Activated CD8-positive, alpha-beta memory T cell treated with anti-CD3 and anti-CD28 coated beads for 36 hours (primary cell): ENCODE data around the gene SUOX. TPM values are rescaled to one million over a fixed set of nuclear protein-coding genes. Genes with fewer than 3 reads are reported as not detected.

Source experiments
- CTCF ChIA-PET: fragments of 350-600 bp; sonication (Branson Sonifier 250); formaldehyde crosslinking; loops from one replicate; lab custom pipeline; 2021; ENCODE audit warnings: antibody characterized with exemption; lab: Charles Lee
- POLR2A ChIA-PET: fragments of 350-600 bp; sonication (Branson Sonifier 250); formaldehyde crosslinking; loops from one replicate; lab custom pipeline; 2021; ENCODE audit warnings: antibody characterized with exemption; lab: Charles Lee
- total RNA-seq, 2 experiments: library from RNA; stranded (reverse); gene quantifications; one replicate each; pipeline ENCODE4 v1.2.3, GENCODE V29; 2021

The SUOX gene
- 1 to 10 TPM; 2.7 TPM for total RNA-seq

DNA sequence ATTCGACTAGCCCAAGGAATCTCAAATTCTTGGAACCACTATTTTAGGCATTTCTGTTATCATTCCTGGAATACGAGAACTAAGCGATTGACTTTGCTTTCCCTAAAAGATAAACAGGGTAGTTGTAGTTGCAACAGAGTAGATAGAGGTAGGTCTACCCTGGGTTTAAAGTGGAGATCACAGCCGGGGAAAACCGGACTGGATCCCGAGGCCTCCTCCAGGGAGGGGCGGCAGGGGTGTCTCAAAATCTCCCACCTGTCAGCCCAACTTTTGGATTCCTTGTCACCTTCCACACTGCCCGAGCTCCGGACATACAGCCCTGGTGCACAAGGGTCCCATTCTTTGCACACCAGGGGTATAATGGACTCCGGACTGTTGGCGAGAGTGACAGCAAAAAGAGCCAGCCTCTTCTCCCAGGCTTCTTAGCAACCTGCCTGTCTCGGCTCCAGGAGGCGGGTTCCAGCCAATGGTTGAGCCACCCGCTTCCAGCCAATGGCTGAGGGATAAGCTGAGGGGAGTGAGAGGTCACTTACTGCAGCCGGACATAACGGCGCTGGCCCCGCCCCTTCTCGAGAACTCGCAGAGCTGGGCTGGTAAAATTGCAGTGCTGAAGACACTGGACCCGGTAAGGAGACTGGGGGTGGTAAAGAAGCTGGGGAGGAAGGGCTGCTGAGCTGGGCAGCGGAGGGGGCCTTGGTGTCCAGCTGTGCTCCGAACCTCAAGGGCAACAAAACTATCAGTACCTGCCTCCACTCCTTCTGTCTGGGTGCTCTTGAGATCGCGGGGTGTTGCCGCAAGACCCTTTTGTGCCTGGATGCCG is at the start of gene SUOX:
TSS of gene SUOX (plus strand) at position 562 of the 820 bp plus-strand sequence. CDS start 4,946 bp downstream, outside the sequence.
- CTCF ChIA-PET, result interaction anchor here (0.6 to 2.9 kb wide), 19 partner anchors 11 to 1672 kb away, joined by 3 to 25 read pairs (median 6); partner anchors contain the start of genes COPZ1, DNAJC14 and ZC3H10
- POLR2A ChIA-PET, result interaction anchor here (1.3 kb wide), 1 partner anchor 47 kb away, joined by 3 read pairs; no protein-coding TSS in a partner anchor

DNA sequence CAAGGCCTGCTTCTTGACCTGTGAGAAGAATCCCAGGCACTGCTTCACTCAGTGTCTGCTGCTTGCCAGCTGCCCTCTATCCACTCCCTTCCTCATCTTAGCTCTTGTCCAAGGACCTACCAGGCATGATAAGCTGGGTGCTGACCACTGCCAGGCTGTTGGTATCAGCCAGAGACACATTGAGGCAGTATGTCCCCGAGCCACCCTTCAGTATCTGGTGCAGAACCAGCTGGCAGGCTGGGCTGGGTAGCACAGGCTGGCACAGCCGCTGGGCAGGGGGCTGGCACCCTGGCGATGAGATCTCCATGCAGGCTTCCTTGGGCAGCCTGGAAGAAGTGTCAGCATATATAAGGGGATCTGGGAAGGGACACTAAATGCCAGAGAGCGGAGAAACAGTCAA is 41.7 kb upstream of the SUOX start:
- ChIA-PET CTCF (interaction anchor here (0.6 kb wide), 1 partner anchor 1574 kb away, joined by 3 read pairs; no protein-coding TSS in a partner anchor), POLR2A (interaction anchor here (0.8 to 1.1 kb wide), 2 partner anchors 11 to 13 kb away, joined by 3 read pairs; no protein-coding TSS in a partner anchor)

- POLR2A ChIA-PET, result interaction anchor here (0.8 to 3.2 kb wide), 3 partner anchors 12 to 18 kb away, joined by 3 to 9 read pairs (median 3); partner anchors contain the start of gene RAB5B
- CTCF ChIA-PET, result interaction anchor here (1.0 kb wide), 1 partner anchor 20 kb away, joined by 3 read pairs; no protein-coding TSS in a partner anchor
These were observed 41.1 kb upstream of the SUOX start for GRCh38 chr12:55955800-55956508.

DNA sequence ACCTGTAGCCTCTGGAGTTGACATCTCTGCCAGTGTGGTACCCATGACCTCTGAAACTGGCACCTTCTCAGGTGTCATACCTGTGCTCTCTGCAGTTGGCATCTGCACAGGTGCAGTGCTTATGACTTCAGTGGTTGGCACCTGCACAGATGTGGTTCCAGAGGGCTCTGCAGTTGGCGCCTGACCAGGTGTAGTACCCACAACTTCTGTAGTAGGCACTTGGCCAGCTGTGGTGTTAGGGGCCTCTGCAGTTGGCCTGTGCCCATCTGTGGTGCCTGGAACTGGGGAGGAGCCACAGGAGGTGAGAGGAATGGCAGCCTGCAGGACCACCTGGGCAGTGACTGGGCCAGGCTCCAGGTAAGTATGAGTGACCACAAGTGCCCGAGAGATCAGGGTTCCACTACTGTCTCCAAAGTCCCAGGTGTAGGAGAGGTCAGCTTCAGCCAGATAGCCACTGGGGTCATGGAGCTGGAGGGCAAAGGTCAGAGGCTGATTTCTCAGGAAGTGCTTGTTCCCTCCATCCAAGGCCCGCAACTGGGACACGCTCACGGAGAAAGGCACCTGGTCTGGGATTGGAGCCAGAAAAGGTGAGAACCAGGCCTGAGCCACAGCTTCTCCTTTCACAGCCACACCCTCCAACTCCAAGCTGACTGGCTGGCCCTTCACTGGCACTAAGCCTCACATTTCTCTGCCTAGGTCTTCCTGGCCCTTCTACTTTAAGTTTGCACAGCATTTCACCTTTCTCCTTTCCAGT is 39.8 kb upstream of the SUOX start:
- POLR2A ChIA-PET, result interaction anchor here (0.6 to 3.2 kb wide), 4 partner anchors 10 to 139 kb away, joined by 5 to 9 read pairs (median 6); partner anchors contain the start of genes ORMDL2, RAB5B and SARNP
- CTCF ChIA-PET, result interaction anchor here (1.0 to 2.5 kb wide), 3 partner anchors 17 to 39 kb away, joined by 3 to 10 read pairs (median 9); no protein-coding TSS in a partner anchor

GRCh38 chr12:55963760-55964159 is 33.3 kb upstream of the SUOX start:
- CTCF ChIA-PET, result no interaction called here

GRCh38 chr12:55965240-55965639 is 31.8 kb upstream of the SUOX start:
- ChIA-PET CTCF (no interaction called here), POLR2A (no interaction called here)

More at GRCh38 chr12:55963760-55964159, 33.3 kb upstream of the SUOX start:
- POLR2A ChIA-PET, result no interaction called here

DNA sequence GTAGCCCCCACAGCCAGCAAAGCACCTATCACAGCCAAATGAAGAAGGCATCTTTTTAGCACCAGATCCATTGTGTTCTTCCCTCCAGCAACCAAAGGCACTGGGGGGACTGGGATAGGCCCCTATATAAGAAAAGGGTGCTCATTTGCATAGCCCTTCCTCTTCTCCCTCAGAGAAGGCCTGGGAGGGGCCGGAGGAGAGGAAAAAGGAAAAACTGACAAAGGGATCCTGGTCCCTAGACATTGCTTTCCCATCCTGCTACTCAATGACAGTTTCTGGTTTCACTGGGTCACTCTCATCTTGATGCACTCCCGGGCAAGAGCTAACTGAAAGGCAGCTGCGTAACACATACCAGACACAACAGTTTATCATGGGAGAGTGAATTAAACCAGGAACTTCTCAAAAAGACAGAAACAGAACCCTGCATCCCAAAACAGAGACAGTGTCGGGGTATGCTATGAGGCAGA is 31.1 kb upstream of the SUOX start, which contains the start of gene PMEL:
TSS of gene PMEL (minus strand) at position 102 of the 467 bp plus-strand sequence. CDS start at position 71, 31 bp downstream.
- POLR2A ChIA-PET, result no interaction called here
- CTCF ChIA-PET, result no interaction called here

GRCh38 chr12:55966408-55967281 is 30.4 kb upstream of the SUOX start, which contains the start of gene CDK2:
TSS of gene CDK2 (plus strand) at chr12:55966830. CDS start at chr12:55967009, 179 bp downstream.
- ChIA-PET CTCF (interaction anchor here (0.8 kb wide), 1 partner anchor 27 kb away, joined by 3 read pairs; no protein-coding TSS in a partner anchor), POLR2A (no interaction called here)

- ChIA-PET POLR2A (no interaction called here), CTCF (no interaction called here)
These were observed 27.7 kb upstream of the SUOX start for GRCh38 chr12:55969356-55969755.

- ChIA-PET POLR2A (no interaction called here), CTCF (interaction anchor here (0.7 kb wide), 1 partner anchor 219 kb away, joined by 3 read pairs; the partner anchor contains the start of gene SMARCC2)
These were observed 26.3 kb upstream of the SUOX start for GRCh38 chr12:55970775-55971174.

- ChIA-PET POLR2A (no interaction called here), CTCF (no interaction called here)
These were observed 25.0 kb upstream of the SUOX start for GRCh38 chr12:55972042-55972441.

DNA sequence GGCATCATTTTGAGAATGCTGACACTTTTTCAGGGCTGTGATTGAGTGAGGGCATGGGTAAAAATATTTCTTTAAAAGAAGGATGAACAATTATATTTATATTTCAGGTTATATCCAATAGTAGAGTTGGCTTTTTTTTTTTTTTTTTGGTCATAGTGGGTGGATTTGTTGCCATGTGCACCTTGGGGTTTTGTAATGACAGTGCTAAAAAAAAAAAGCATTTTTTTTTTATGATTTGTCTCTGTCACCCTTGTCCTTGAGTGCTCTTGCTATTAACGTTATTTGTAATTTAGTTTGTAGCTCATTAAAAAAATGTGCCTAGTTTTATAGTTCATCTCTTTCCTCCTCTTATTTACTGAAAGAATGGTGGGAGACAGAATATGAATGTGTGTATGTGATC is 24.6 kb upstream of the SUOX start:
- CTCF ChIA-PET, result no interaction called here

DNA sequence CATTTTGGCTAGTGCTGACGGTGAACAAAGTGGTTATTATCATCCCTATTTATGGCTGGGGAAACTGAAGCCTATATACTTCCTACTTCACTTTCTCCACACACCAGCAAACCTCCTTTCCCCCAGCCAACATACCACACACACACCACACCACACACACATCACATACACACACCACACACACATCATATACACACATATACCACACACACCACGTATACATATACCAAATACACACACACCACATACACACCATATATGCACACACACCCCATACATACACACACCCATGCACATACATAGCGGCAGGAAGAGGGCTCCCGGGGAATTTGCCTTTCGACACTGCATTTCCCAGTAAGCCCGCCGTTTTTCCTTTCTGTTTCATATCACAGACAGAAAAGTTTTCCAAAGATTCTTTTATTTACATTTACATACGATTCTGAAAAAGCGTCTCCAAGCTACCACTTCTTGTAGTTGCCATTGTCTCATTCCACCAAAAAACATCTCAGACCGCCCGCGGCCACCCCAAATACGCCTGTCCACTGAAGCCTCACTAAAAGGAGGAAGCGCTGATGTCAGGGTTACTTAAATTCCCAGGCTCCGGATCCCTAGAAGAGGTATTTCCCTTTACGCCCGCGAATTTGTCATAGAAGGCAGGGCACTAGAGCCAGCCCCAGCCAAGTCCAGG is 24.0 kb upstream of the SUOX start:
- ChIA-PET POLR2A (interaction anchor here (0.7 to 1.8 kb wide), 11 partner anchors 11 to 685 kb away, joined by 3 to 9 read pairs (median 4); partner anchors contain the start of genes DNAJC14, ORMDL2, PA2G4 and RPL41), CTCF (interaction anchor here (0.6 to 1.0 kb wide), 3 partner anchors 36 to 116 kb away, joined by 3 to 4 read pairs (median 3); no protein-coding TSS in a partner anchor)

More for the DNA sequence above, 24.6 kb upstream of the SUOX start:
- POLR2A ChIA-PET, result no interaction called here

- CTCF ChIA-PET, result interaction anchor here (0.6 to 1.1 kb wide), 3 partner anchors 35 to 105 kb away, joined by 3 to 4 read pairs (median 4); no protein-coding TSS in a partner anchor
- POLR2A ChIA-PET, result interaction anchor here (0.7 to 1.8 kb wide), 13 partner anchors 11 to 684 kb away, joined by 3 to 9 read pairs (median 4); partner anchors contain the start of genes DNAJC14, ORMDL2, PA2G4 and RPL41
These were observed 23.3 kb upstream of the SUOX start, which contains the start of gene RAB5B for GRCh38 chr12:55973599-55974307. TSS of gene RAB5B (plus strand) at chr12:55974078. CDS start at chr12:55986961, 12,883 bp downstream.

DNA sequence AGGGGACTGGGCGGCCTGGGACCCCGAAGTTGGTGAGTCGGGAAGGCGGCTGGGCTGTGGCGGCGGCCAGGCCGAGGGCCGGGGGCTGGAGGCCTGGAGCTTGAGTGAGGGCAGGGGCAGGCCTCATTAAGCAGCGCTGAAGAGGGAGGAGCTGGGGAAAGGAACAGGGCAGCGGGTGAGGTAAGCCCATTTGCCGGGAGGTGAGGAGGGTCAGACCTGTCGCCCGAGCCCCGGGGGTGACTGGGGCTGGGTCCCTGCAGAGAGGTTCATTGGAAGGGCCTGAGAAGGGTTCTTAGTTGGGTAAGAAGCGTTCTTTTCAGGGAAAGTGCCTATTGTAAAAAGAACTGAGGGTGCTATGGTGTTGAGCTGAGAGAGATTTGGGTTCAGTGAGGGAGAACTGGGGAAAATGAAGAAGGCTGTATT is 22.8 kb upstream of the SUOX start:
- CTCF ChIA-PET, result interaction anchor here (0.8 to 1.4 kb wide), 4 partner anchors 22 to 215 kb away, joined by 3 to 4 read pairs (median 3); partner anchors contain the start of gene SMARCC2
- POLR2A ChIA-PET, result interaction anchor here (0.6 to 1.8 kb wide), 12 partner anchors 17 to 157 kb away, joined by 3 to 9 read pairs (median 4); partner anchors contain the start of genes DNAJC14, ORMDL2, PA2G4 and SARNP
